Stimulated activated CD4-positive, alpha-beta T cell treated with anti-CD3 and anti-CD28 coated beads, Interleukin-2, amount 100 ng/mL, for 48 hours (primary cell): Measurements from ENCODE around the gene YAP1.

Experiments
- DNase-seq, 2 donors: peaks; one replicate each; pipeline ENCODE4 v3.0.0-alpha.2; 2020

The YAP1 gene

DNA sequence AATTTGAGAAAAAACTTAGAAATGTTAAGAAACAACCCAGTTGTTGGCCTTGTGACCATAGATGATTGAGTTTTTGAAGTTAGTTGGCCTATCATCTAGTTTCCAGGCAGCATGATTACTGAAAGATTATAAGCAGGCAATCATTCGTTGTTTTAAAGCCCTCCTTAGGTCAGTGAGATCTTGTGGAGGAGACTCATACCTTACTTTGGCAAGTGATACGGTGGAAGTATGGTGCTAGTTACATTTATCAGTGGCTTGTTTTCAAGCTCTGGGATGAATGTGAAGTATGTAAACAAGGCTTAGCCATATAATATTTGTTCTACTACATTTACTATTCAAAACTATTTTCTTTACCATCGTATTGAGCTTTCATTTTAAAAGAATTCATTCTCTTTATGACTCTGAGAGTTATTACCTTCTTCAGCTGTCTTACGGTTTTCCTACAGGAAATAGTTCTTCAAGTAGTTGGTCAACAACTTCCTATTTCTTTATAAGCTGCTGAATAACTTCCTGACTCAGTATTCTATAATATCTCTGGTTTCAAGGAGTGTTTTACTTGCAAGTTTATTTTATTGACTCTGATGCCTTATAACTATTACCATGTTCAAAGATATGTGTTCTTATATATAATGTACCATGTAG, 7.3 kb downstream of the YAP1 start:
- DNase-seq = no peak

DNA sequence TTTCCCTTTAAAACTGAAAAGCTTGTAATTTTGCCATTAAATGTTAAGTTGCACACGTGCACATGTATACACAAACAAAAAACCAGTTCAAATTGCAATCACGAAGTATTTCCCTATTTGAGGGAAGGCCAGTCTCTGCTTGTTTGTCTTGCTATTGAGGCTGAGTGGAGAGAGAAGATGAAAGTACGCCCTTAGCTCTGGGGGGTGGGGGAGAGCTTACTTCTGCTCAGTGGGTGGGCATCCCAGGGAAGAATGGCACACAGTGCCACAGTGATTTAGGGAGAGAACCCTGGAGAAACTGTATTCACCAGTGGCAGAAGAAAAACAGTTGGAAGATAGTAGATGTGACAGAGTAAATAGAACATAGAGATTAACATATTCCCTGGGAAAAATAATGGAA, 8.7 kb downstream of the YAP1 start:
- no peak for DNase-seq

DNA sequence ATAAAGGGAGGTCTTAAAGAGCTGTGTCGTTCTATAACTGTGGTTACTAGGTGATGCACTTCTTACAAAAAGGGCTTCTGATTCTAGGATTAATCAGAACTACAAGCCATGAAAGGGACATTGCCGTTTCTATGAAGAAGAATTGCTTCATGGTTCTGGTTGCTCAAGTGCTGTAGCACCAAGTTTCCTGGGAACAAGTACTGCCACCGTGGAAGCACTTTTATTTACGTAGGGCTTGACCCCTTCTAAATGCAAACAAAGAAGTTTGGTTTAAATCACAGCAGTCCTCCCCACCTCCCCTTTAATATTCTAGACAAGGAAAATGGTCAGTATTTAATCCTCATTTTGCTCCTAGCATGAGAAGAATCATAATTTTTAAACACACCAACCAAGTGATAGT, 9.8 kb downstream of the YAP1 start:
- DNase-seq = no peak

DNA sequence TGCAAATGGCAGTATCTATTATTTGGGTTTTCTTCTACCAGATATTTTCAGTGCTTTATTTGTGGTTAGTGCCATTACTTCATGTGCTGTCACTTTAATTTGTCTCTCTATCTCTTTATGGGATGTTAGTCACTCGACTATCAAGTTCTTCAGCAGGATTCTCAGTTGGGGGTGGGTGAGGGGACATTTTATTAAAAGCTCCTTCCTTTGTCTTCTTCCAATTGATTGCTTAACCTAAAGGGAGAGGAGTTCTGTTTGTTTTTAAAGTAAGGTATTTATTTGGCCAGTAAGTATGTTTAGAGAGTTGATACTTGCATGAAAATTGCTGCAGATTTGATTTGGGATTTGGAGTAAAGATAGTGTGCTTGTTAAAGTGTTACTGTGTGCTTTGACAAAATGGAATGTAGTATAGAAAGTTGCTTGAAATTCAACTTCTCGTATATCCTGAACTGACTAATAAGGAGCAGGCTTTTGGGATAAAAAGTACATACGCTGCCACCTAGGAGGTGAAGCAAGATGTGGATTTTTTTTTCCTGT, 10.3 kb downstream of the YAP1 start:
- no peak for DNase-seq

DNA sequence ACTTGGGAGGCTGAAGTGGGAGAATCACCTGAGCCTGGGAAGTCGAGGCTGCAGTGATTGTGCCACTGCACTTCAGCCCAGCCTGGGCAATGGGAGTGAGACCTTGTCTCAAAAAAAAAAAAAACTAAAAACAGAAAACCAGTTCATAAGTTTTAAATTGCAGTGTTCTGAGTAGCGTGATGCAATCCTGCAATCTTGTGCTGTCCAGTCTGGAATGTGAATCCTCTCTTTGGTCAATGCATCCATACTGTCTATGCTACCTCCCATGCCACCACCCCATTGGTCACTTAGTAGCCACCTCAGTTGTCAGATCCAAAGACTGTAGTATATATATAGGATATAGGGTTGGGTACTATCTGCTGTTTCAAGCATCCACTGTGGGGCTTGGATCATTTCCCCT, 11.1 kb downstream of the YAP1 start:
- DNase-seq = no peak

DNA sequence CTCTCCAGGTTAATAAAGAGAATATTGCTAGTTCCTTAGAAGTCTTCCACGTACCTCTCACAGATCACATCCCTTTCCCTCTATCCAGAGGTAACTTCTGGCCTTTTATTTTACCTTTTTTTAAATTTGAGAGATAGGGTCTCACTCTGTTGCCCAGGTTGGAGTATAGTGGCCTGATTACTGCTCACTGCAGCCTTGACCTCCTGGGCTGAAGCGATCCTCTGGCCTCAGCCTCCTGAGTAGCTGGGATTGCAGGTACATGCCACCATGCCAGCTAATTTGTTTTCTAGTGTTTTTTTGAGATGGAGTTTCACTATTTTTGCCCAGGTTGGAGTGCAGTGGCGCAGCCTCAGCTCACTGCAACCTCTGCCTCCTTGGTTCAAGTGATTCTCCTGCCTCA, 24.4 kb downstream of the YAP1 start:
- no peak for DNase-seq

DNA sequence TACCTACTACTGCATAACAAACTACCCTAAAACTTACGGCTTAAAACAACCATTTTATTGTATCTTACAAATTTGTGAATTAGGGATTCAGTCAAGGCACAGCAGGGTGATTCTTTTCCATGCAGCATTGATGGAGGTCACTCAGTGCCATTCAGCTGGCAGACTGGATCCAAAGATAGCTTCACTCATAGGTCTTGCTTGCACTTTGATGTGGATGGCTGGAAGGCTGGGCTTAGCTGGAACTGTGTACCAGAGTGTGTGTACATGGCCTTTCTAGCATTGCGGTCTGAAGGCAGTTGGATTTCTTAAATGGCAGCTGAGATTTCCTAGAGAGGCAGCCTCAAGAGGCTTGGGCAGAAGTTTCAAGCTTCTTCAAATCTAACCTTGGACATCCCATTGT, 25.0 kb downstream of the YAP1 start:
- DNase-seq = no peak

DNA sequence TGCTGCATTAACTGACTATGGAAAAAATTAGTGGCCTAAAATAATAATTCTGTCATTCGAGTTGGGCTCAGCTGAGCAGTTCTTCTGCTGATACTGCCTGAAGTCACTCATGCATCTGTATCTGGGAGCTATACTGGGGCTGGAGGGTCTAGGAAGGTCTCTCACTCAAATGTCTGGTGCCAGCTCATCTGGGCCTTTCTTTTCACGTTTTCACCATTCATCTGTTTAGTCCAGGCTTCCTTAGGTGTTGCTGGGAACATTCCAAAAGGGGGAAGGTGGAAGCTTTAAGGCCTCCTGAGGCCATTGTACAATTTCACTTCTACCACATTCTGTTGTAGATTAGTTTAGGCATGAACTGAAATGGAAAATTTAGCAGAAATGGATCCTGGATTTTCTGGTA, 28.0 kb downstream of the YAP1 start:
- DNase-seq = no peak

DNA sequence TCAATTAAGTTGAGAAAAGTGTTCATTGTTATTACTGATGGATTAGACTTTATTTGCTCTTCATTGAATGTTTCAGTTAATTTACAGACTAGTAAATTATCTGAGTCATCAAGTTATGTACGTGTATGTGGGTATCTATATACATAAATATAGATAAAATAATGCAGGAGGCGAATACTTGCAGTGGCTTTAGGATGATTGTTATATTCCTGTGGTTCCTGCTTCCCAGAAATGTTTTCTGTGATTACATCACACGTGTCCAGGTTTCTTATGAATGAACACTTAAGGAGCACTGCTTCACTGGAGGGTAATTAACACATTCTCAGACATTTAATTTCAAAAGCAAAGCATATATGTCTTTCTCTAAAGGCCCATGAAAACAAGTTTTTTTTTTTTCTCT, 28.4 kb downstream of the YAP1 start:
- DNase-seq = no peak

DNA sequence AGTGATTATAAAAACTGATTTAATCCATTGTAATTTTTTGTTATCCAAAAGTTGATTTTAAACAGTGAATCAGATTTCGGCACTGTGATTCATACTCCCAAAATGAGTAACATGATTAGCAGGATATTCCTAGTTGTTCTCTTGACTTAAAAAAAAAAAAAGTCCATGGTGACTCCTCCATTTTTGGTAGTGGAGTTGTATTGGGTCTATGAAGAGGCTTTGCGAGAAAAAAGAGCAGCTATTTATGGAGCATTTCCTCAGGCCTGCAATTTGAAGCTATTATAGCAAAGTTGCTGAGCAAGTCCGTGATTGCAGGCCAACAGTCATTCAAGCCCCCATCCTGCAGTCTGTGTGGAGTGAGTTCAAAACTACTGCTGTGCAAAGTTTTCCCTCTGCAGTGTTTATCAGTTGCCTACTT, 28.8 kb downstream of the YAP1 start:
- no peak for DNase-seq

DNA sequence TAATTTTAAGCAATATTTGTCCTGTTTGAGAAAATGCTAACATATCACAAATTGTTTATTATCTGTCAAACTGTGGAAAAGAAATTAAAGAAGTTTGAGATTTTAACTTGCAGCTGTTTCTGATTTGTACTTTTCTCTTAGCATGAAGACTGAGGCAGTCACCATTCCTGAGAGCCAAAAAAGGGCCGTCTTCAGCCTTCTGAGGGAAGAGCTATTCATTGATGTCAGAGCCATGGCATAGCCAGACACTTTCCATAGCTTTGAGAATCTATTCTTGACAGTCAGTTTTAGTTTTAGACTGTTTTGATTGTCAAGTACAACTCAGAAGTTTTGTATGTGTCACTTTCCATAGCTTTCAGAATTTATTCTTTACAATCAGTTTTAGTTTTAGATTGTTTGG, 32.1 kb downstream of the YAP1 start:
- no peak for DNase-seq

DNA sequence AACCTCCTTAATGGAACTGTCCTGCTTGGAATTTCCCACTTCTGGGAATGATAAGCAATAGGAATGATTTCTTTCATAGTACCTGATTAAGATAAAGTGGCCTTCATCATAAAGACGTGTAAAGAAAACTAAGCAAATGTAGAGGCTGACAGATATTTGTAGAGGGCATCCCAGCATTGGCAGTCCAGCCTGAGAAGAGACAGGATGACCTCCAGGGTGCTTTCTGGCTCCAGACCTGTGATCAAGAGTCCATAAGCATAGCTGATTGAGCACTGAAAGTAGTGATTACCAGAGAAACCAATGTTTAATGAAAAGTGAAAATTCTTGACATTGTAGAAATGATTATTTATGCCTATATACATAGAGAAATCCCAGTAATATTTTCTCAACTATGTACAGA, 33.6 kb downstream of the YAP1 start:
- no peak for DNase-seq

DNA sequence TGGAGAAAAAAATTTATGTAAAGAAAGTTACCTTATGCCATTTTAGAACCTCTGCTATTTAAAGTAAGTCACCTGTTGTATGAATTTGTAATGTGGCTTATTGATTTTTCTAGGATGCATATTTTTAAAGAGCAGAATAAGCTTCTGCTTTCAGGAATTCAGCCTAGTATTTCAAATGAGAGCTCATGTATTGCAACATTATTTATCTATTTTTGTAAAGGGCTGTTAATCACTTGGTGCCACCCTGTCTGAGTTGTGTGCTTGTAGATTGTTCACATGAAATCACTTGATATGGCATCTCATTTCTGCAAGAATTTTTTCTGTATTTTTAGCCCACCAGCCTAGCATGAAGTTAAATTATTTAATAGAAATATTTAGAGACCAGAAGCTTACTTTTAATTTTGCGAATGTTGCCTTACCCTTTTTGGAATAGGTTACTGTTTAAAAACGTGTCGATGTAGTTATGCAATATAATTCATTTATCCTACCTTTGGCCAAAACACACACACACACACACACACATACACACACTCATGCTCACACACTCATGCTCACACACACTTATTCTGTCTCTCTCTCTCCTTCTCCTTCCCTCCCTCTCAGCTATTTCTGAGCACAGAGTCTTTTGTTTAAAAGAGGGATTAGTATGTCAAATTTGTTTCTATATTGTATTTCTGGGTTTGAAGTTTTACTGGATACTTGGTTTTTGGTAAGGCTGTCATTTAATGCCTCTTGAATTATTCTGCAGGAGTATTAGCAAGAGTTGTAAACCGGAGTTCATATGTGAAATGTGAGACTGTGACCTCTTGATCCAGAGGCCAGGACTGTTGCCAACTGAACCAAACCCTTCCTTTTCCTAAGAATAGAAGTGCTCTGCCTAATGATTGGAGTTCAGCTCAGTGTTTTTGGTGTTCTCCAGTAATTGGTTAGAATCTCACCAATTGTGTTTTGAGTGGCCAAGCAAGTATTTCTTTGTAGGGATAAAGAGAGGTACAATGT, 34.4 kb downstream of the YAP1 start:
- DNase-seq = no peak

DNA sequence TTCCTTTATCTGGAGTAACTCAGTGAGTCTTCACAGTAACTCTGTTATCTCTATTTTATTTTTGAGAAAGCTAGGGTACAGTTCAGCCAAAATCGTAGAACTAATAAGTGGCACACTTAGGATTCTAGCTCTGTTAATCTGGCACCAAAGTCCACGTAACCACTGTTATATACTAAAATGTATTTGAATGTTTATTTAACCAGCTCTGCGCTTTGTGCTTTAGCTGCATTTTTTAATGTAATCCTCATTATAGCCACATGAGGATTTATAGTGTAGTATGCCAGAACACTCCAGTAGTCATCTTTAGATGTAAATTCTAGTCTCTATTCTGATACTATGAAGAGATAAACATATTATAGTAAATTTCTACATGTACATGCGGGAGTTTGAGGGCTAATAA, 36.8 kb downstream of the YAP1 start:
- no peak for DNase-seq

DNA sequence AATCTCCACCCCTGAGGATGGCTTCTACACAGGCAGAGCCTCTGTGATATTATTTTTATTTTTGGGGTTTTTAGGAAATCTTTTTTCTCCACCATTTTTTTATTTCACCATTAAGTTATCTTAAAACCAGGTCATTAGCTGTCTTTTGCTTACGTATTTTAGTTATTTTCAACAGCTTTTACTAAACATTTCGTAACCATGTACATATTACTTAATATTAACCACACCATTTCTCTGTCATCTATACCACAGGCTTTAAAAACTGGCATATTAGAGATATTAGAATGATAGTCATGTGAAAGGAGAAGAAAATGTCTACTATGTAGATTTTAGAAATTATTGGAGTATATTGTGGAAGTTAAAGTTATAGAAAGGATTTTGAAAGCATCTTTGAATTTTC, 37.4 kb downstream of the YAP1 start:
- no peak for DNase-seq

DNA sequence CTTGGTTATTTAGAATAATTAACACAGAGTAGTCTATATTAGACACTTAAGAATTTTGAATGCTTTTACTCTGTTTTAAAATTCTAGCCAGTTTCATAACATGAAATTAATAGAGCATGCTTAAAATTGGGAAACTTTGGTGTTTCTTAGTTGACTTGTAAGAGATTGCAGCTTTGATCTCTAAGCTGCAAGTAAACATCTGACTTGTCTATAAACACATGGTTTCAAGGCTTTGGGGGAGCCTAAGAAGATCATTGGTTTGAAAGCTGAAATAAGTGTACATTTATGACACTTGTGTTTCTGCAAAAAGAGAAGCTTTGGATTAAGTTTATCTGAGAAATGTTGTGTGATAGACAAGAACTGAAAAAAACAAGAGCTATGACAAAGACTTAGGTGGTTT, 37.8 kb downstream of the YAP1 start:
- DNase-seq = no peak

DNA sequence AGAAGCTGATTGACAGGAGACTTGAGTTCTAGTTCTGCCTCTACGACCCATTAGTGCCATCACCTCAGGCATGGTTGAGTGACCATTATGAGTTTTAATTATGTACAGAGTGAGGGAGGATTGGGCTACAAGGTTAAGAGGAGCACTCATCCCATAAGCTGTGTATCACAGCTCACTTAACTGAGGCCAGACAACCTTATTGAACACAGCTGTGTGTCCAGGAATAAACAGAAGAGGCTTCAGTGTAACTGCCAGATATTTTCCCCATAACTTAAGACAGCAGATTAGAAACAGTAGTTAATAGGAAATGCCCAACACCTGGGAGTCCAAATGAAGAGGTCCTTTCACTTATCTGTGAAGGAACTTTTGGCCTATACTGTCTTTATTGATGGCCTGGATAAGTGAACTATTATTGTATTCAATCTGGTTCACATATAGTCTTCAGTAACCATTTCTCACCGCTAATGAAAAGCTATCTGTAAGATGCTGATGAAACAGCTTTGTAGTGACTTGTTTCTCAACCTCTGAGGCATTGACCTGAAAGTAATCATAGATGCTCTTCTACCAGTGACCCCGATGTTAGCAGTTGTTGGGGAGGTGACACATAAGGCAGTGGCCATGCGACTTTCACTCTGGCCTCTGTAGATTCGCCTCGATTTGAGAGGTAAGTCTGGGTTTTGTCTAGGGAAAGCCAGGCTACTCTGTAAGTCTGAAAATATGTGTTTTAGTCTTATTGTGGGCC, 41.7 kb downstream of the YAP1 start:
- DNase-seq = no peak

DNA sequence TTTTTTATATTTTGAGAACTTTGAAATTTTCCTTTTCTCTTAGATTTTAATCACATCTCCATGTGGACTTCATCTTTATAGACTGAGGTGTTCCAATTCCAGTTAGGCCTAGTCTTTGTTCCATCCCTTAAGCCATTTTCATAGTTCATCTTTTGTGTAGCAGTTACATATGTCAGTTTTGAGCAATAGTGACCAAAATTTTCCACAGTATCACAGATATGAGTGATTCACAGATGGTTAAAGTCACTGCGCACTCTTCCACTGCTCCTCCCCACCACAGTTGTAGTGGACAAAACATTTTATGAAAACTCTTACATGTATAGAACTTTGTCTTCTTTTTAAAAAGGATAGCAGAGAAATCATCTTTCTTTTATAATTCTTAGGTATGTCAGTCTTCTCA, 42.8 kb downstream of the YAP1 start:
- DNase-seq = no peak

DNA sequence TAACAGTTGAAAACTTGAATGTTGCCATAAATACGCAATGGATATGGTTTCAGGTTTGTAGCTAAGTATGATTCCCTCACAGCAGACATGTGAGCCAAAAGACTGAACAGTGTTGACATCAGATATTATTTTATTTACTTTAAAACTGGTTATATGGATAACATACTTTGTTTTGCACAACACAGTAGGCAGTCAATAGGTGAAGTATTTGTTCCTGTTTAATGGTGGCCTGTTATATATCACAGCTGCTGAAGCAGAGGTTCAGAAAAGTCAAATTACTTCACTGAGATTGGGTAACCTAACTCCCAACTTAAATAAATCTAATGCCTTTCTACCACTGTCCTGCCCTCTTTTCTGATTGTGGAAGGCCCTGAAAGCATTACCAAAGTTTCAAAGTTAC, 44.6 kb downstream of the YAP1 start:
- no peak for DNase-seq

DNA sequence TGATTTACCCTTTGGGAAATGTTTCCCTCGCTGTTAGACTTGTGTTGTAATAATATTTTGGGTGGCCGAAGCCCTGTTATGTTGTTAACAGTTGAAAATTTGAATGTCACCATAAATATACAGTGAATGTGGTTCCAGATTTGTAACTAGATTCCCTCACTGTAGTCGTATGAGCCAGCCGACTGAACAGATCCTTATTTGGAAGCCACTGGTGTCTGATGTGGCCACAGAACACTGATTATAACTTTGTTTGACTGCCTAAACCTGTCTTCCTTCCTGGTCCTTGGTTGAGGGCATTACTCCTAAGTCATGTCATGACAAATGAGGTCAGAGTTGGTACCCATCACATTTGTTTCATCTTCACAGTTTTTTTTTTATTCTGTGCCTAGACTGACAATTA, 45.4 kb downstream of the YAP1 start:
- no peak for DNase-seq

DNA sequence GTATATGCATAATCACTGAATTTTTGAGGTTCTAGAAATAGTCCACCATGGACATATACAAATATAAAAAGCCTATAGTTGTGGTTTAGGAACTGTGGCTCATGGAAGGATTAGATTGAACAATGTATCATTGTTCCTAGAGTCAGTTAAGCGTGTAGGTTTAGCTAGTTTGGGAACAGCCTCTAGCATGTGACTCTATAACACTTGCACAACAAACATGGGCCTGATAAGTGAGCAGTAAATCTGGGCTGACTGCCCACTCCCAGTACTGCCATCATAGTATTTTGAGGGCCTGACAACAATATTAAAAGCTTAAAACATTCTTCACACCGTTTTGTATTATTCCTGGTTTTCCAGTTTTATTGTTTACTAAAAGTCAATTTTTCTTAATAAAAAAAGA, 47.0 kb downstream of the YAP1 start:
- no peak for DNase-seq

DNA sequence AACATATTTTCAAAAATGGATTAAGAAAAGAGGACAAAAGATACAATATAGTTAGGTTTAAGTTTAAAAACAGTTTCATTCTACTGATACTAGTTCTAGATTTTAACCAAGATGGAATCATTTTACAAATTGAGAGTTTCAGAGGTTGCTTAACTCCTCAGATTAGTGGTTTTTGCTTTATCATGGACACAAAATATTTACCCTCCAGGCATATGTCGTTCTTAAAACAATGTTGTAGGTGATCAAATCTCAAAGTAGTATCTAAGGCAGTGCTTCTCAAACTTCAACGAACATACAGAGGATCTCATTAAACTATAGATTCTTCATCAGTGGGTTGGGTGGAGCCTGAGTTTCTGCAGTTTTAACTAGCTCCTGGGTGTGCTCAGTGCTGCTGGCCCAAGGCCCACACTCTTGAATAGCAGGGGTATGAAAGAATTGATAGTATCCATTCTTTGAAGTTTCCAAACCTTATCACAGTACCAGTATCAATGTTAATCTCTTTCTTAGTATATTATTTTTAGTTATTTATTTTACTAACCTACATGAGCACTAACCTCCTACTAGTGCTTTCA, 48.0 kb downstream of the YAP1 start:
- DNase-seq = no peak

DNA sequence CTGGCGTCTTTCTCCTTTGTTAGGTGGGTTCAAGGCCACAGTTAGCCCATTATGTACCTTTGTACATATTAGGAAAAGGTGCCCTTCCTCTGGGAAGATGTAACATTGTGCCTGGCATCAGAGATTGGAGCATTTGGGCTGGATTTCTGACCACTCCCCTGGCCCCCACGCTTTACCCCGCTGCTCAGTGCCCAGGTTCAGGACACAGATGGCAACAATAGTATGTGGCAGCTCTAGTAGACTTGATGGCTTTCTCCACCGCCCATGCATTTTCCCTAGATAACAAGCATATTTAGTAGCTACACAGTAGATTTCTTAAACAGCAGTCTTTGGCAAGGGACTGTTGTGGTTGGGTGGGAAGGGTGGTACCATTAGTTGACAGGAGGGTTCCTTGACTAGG, 53.1 kb downstream of the YAP1 start:
- DNase-seq = no peak
